Mononuclear cell (primary cell): Measurements from ENCODE around the gene SCGB3A2. TPM values are rescaled to one million over a fixed set of nuclear protein-coding genes. Genes with fewer than 3 reads are reported as not detected.

Experiments
- H3K27me3 ChIP-seq: 2 replicates; pipeline ENCODE4 v1.6.0; 2011; ENCODE audit warnings: low read length, control low read depth; ENCODE audit not compliant: insufficient read depth
- H3K4me1 ChIP-seq: 2 replicates; pipeline ENCODE4 v1.5.1; 2011; ENCODE audit warnings: mild to moderate bottlenecking, low read length, control low read depth; ENCODE audit not compliant: insufficient read depth
- H3K4me3 ChIP-seq: 2 replicates; pipeline ENCODE4 v1.5.1; 2011; ENCODE audit warnings: mild to moderate bottlenecking, low read length, moderate library complexity
- H3K9me3 ChIP-seq: 2 replicates; pipeline ENCODE4 v1.5.1; 2011; ENCODE audit warnings: low read depth, mild to moderate bottlenecking, control low read depth, low read length
- total RNA-seq: library from RNA; depleted of rRNA; stranded (reverse); fragments of >200 nt; gene quantifications from one replicate; pipeline ENCODE4 v1.2.3, GENCODE V29; 2012

The SCGB3A2 gene
- total RNA-seq, 1 donor = not detected

DNA sequence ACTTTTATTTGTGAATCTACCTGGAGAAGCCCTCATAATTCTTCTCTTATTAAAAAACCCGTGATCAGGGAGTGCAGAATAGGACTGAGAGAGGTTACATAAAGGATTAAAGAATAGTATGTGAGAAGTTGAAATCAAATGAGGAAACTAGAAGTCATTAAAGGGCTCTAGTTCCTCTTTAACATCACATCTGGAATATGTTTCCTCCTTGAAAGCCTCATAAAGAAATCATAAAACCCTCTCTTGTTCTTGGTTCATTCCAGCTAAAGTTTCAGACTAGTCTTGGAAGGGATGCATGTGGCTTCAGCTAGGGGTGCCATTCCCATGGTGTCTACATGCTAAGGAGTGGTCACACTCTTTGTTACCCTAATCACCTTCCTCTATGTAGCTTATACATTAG is 33.5 kb downstream of the SCGB3A2 start:
- Histone ChIP-seq H3K4me1 (no peaks in the 10 kb centered on the region), H3K9me3 (no peaks in the 10 kb centered on the region), H3K4me3 (no peak overlapping the region), H3K27me3 (peaks cover 5% of the 10 kb centered on the region)

GRCh38 chr5:147913786-147914185 is 35.3 kb downstream of the SCGB3A2 start:
- Histone ChIP-seq H3K4me1 (no peaks in the 10 kb centered on the region), H3K27me3 (peaks cover 5% of the 10 kb centered on the region), H3K9me3 (no peaks in the 10 kb centered on the region), H3K4me3 (no peak overlapping the region)

- no peaks in the 10 kb centered on the region for H3K4me1 ChIP-seq
- H3K27me3 ChIP-seq = peaks cover 5% of the 10 kb centered on the region
- no peak overlapping the region for H3K4me3 ChIP-seq
- no peaks in the 10 kb centered on the region for H3K9me3 ChIP-seq
Observed at GRCh38 chr5:147918101-147918685, 39.7 kb downstream of the SCGB3A2 start.

GRCh38 chr5:147918899-147919298 is 40.4 kb downstream of the SCGB3A2 start:
- Histone ChIP-seq H3K9me3 (no peaks in the 10 kb centered on the region), H3K4me1 (no peaks in the 10 kb centered on the region), H3K4me3 (no peak overlapping the region), H3K27me3 (peaks cover 5% of the 10 kb centered on the region)

GRCh38 chr5:147920420-147921030 is 42.0 kb downstream of the SCGB3A2 start:
- Histone ChIP-seq H3K4me3 (no peak overlapping the region), H3K27me3 (peaks cover under 1% of the 10 kb centered on the region), H3K9me3 (no peaks in the 10 kb centered on the region), H3K4me1 (no peaks in the 10 kb centered on the region)

DNA sequence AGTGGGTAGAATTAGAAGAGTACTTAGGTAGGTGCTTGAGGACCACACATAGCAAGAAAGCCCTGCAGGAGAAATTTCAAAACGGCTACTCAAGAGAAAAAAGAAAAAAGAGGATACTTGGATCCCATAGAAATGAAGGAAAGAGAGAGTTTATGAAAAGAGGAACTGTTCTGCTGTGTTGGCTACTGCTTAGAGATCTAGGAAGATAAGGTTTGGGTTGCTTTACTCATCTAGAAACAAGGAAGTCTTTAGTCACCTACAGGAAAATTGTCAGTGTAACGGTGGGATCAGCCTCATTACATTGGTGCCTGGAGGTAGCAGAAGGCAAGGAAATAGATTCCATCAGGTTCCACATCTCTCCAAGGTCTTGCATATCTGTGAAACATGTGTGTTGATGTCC is 42.6 kb downstream of the SCGB3A2 start:
- Histone ChIP-seq H3K4me1 (no peaks in the 10 kb centered on the region), H3K4me3 (no peak overlapping the region)

DNA sequence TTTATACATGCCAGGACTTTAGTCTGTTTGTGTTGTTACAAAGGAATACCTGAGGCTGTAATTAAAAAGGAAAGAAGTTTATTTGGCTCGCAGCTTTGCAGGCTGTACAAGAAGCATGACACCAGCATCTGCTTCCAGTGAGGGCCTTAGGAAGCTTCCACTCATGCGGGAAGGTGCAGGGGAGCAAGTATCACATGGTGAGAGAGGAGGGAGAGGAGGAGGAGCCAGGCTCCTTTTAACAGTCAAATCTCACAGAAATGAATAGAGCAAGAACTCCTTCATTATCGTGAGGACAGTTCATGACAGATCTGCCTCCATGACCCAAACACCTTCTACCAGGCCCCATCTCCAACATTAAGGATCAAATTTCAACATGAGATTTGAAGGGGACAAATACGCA is 46.5 kb downstream of the SCGB3A2 start:
- no peak overlapping the region for H3K4me3 ChIP-seq
- no peaks in the 10 kb centered on the region for H3K27me3 ChIP-seq
- H3K9me3 ChIP-seq = no peaks in the 10 kb centered on the region
- H3K4me1 ChIP-seq = peaks cover 8% of the 10 kb centered on the region

More for the DNA sequence above, 42.6 kb downstream of the SCGB3A2 start:
- Histone ChIP-seq H3K27me3 (no peaks in the 10 kb centered on the region), H3K9me3 (no peaks in the 10 kb centered on the region)

- Histone ChIP-seq H3K27me3 (no peaks in the 10 kb centered on the region), H3K9me3 (no peaks in the 10 kb centered on the region), H3K4me3 (no peak overlapping the region), H3K4me1 (peaks cover 8% of the 10 kb centered on the region)
Observed at GRCh38 chr5:147927901-147928300, 49.4 kb downstream of the SCGB3A2 start.

DNA sequence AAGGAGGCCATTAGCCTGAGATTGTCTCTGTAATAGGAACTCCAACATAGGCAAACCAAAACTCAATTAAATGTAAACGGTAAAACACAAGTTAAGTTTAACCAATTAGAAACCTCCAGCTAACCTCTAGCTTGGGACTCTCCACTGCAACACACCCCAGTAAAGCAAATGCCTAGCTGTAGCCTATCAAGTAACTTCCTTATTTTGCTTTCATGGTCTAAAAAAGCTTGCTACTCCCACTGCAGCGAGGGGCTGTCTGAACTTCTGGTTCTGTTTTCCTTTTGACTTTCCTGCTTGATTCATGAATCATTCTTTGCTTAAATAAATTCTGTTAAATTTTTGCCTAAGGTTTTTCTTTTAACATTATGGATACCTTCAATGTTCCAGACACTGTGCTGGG is 52.3 kb downstream of the SCGB3A2 start:
- H3K4me3 ChIP-seq = no peak overlapping the region
- H3K4me1 ChIP-seq = peaks cover 8% of the 10 kb centered on the region
- no peaks in the 10 kb centered on the region for H3K9me3 ChIP-seq
- H3K27me3 ChIP-seq = no peaks in the 10 kb centered on the region

Other genes starting within 250 kb of the SCGB3A2 start
- gene JAKMIP2, start 96.0 kb upstream of the SCGB3A2 start, total RNA-seq = 1.2 TPM
- 0.21 TPM for gene SPINK1, start 47.0 kb upstream of the SCGB3A2 start, total RNA-seq
- not detected for gene C5orf46, start 27.8 kb downstream of the SCGB3A2 start, total RNA-seq
- not detected for gene SPINK5, start 185.3 kb downstream of the SCGB3A2 start, total RNA-seq